HepG2 (cell line): ENCODE measurements around the gene MYO18A. TPM values are rescaled to one million over a fixed set of nuclear protein-coding genes. Genes with fewer than 3 reads are reported as not detected.
A peak's percentile ranks its signal among the peaks of the same experiment; 100 is the strongest.

Source experiments
- CC2D1A ChIP-seq: sonication (generic); formaldehyde crosslinking; IDR thresholded peaks from 2 replicates; pipeline ENCODE4 v1.8.1; 2023; ENCODE audit warnings: mild to moderate bottlenecking, missing genetic modification reagents
- CREM ChIP-seq, 2 experiments: sonication (generic) in 1 of 2; formaldehyde crosslinking in 1 of 2; IDR thresholded peaks; 2 replicates each; pipeline versions ENCODE4 v1.4.0 to v1.6.1; 2016 to 2020; ENCODE audit warnings: antibody characterized with exemption in 1 of 2, mild to moderate bottlenecking in 1 of 2, missing genetic modification reagents in 1 of 2
- ELF3 ChIP-seq: IDR thresholded peaks from 2 replicates; pipeline ENCODE4 v1.6.1; 2016; ENCODE audit warnings: missing genetic modification reagents, missing compliant biosample characterization
- HDAC2 ChIP-seq: sonication (generic); formaldehyde crosslinking; IDR thresholded peaks from 2 replicates; pipeline ENCODE4 v1.4.0; 2020; ENCODE audit warnings: missing genetic modification reagents
- HOXA3 ChIP-seq: sonication (generic); formaldehyde crosslinking; IDR thresholded peaks from 2 replicates; pipeline ENCODE4 v1.5.0; 2020; ENCODE audit warnings: missing genetic modification reagents
- MXD4 ChIP-seq: IDR thresholded peaks from 2 replicates; pipeline ENCODE4 v1.6.1; 2016; ENCODE audit warnings: mild to moderate bottlenecking, missing biosample characterization, missing genetic modification reagents
- NFKBIZ ChIP-seq: IDR thresholded peaks from 2 replicates; pipeline ENCODE4 v1.6.1; 2018; ENCODE audit warnings: missing genetic modification reagents, missing compliant biosample characterization
- NR2F6 ChIP-seq, 2 experiments: IDR thresholded peaks; 2 replicates each; pipeline ENCODE4 v1.6.1; 2016; ENCODE audit warnings: antibody characterized with exemption in 1 of 2, mild to moderate bottlenecking in 1 of 2
- PAXIP1 ChIP-seq: sonication (generic); formaldehyde crosslinking; conservative IDR thresholded peaks from 2 replicates; pipeline ENCODE4 v1.4.0; 2020; ENCODE audit warnings: mild to moderate bottlenecking, missing genetic modification reagents, moderate library complexity
- PITX1 ChIP-seq: sonication (generic); formaldehyde crosslinking; IDR thresholded peaks from 2 replicates; pipeline ENCODE4 v1.5.1; 2020; ENCODE audit warnings: mild to moderate bottlenecking, missing genetic modification reagents
- RAD51 ChIP-seq: fragments of 450-650 bp; IDR thresholded peaks from 2 replicates; pipeline ENCODE4 v1.6.1; 2016; ENCODE audit warnings: borderline replicate concordance
- RARA ChIP-seq: IDR thresholded peaks from 2 replicates; pipeline ENCODE4 v1.6.1; 2016; ENCODE audit warnings: missing genetic modification reagents, missing compliant biosample characterization
- SNAPC5 ChIP-seq: sonication (generic); formaldehyde crosslinking; IDR thresholded peaks from 2 replicates; pipeline ENCODE4 v1.8.1; 2023; ENCODE audit warnings: mild to moderate bottlenecking, missing genetic modification reagents, borderline replicate concordance
- SP4 ChIP-seq: sonication (generic); formaldehyde crosslinking; IDR thresholded peaks from 2 replicates; pipeline ENCODE4 v1.8.1; 2023; ENCODE audit warnings: mild to moderate bottlenecking, missing genetic modification reagents
- SRF ChIP-seq: IDR thresholded peaks from 2 replicates; pipeline ENCODE4 v1.6.1; 2011; ENCODE audit warnings: mild to moderate bottlenecking, low read depth, low read length, moderate library complexity
- TBX3 ChIP-seq: fragments of 450-650 bp; IDR thresholded peaks from 2 replicates; pipeline ENCODE4 v1.6.1; 2017; ENCODE audit warnings: antibody characterized with exemption, mild to moderate bottlenecking, inconsistent platforms, borderline replicate concordance
- TERF1 ChIP-seq: sonication (generic); formaldehyde crosslinking; IDR thresholded peaks from 2 replicates; pipeline ENCODE4 v1.8.0; 2022; ENCODE audit warnings: mild to moderate bottlenecking, missing genetic modification reagents, moderate library complexity
- TSC22D2 ChIP-seq: sonication (generic); formaldehyde crosslinking; IDR thresholded peaks from 2 replicates; pipeline ENCODE4 v1.5.1; 2020; ENCODE audit warnings: missing genetic modification reagents, mild to moderate bottlenecking, borderline replicate concordance
- ZBTB7B ChIP-seq: sonication (generic); formaldehyde crosslinking; IDR thresholded peaks from 2 replicates; pipeline ENCODE4 v1.4.0; 2020; ENCODE audit warnings: missing genetic modification reagents
- ZMAT3 ChIP-seq: sonication (generic); formaldehyde crosslinking; conservative IDR thresholded peaks from 2 replicates; pipeline ENCODE4 v1.7.0; 2021; ENCODE audit warnings: missing genetic modification reagents
- ZNF260 ChIP-seq: sonication (generic); formaldehyde crosslinking; IDR thresholded peaks from 2 replicates; pipeline ENCODE4 v1.4.0; 2020; ENCODE audit warnings: missing genetic modification reagents, low read depth, mild to moderate bottlenecking, borderline replicate concordance
- ZNF337 ChIP-seq: sonication (generic); formaldehyde crosslinking; IDR thresholded peaks from 2 replicates; pipeline ENCODE4 v1.5.1; 2020; ENCODE audit warnings: missing genetic modification reagents, low read depth, mild to moderate bottlenecking, borderline replicate concordance
- ZNF451 ChIP-seq: sonication (generic); formaldehyde crosslinking; IDR thresholded peaks from 2 replicates; pipeline ENCODE4 v1.5.0; 2020; ENCODE audit warnings: mild to moderate bottlenecking, missing genetic modification reagents
- ZNF564 ChIP-seq: sonication (generic); formaldehyde crosslinking; IDR thresholded peaks from 2 replicates; pipeline ENCODE4 v1.8.1; 2023; ENCODE audit warnings: mild to moderate bottlenecking, missing genetic modification reagents
- ZNF619 ChIP-seq: sonication (generic); formaldehyde crosslinking; IDR thresholded peaks from 2 replicates; pipeline ENCODE4 v1.4.0; 2020; ENCODE audit warnings: mild to moderate bottlenecking, missing genetic modification reagents
- ZNF788 ChIP-seq: sonication (generic); formaldehyde crosslinking; IDR thresholded peaks from 2 replicates; pipeline ENCODE4 v1.5.0; 2020; ENCODE audit warnings: mild to moderate bottlenecking, missing genetic modification reagents, borderline replicate concordance
- polyA plus RNA-seq, 8 experiments: library from polyadenylated mRNA; depleted of rRNA in 3 of 8; stranded (reverse) in 7 of 8; unstranded in 1 of 8; fragments of >200 nt; fragmentation: Illumina TruSeq in 4 of 8; extraction: Trizol in 4 of 8; gene quantifications; 2 replicates each; pipeline versions ENCODE4 v1.2.1 to v1.2.3, GENCODE V29; 2011 to 2016; ENCODE audit warnings: low read depth in 4 of 8, missing spikeins in 1 of 8, mixed read lengths in 1 of 8; ENCODE audit not compliant: insufficient read depth in 1 of 8
- total RNA-seq, 5 experiments: library from RNA; depleted of rRNA; stranded (reverse); fragments of >200 nt; fragmentation: Illumina TruSeq; extraction: Trizol; gene quantifications; 2 replicates each; pipeline ENCODE4 v1.2.3, GENCODE V29; 2016; ENCODE audit warnings: low read depth in 1 of 5

Gene MYO18A
- total and polyA plus RNA-seq, 2 of the 13 experiments (the other 11 are each of a cell fraction or from before 2014, with no cell fraction given), result 16.8 to 24.8 TPM

GRCh38 chr17:29158488-29159275 lies 21.5 kb downstream of the MYO18A start (continued):
- TF ChIP-seq PAXIP1 (CRISPR knock-in tag) (peak; percentile 90), MXD4 (peak; percentile 56; the same call in 1 of the 2 replicates), TSC22D2 (CRISPR knock-in tag) (no peak), CREM (IDR thresholded peaks at IDR 0.05) (peak; percentile 51; the same call in 1 of the 2 replicates), CREM (CRISPR knock-in tag; IDR thresholded peaks at IDR 0.05) (no peak), ZNF788 (CRISPR knock-in tag) (0 out of 2 replicates have a peak, but pooled peaks have one; percentile 41), TERF1 (CRISPR knock-in tag) (no peak), RAD51 (no peak), HDAC2 (peak; percentile 60; the same call in 1 of the 2 replicates), ZNF337 (CRISPR knock-in tag) (no peak), RARA (CRISPR knock-in tag) (peak; percentile 89), ZNF564 (0 out of 2 replicates have a peak, but pooled peaks have one; percentile 8), ZNF451 (CRISPR knock-in tag) (0 out of 2 replicates have a peak, but pooled peaks have one; percentile 45), SP4 (CRISPR knock-in tag) (peak; percentile 57; the same call in 1 of the 2 replicates), ZBTB7B (CRISPR knock-in tag) (peak; percentile 89), ZMAT3 (CRISPR knock-in tag) (0 out of 2 replicates have a peak, but pooled peaks have one; percentile 66), HOXA3 (CRISPR knock-in tag) (0 out of 2 replicates have a peak, but pooled peaks have one; percentile 21), ZNF260 (CRISPR knock-in tag) (no peak), SNAPC5 (CRISPR knock-in tag) (no peak), PITX1 (CRISPR knock-in tag) (peak; percentile 89), CC2D1A (CRISPR knock-in tag) (no peak), ELF3 (CRISPR knock-in tag) (0 out of 2 replicates have a peak, but pooled peaks have one; percentile 31), NR2F6 (IDR thresholded peaks at IDR 0.05) (peak; percentile 79), NR2F6 (CRISPR knock-in tag; IDR thresholded peaks at IDR 0.05) (peak; percentile 84), NFKBIZ (CRISPR knock-in tag) (0 out of 2 replicates have a peak, but pooled peaks have one; percentile 37), ZNF619 (no peak), TBX3 (peak; percentile 74; the same call in 1 of the 2 replicates), SRF (peak; percentile 1; the same call in 1 of the 2 replicates)
